H9 (cell line): ENCODE results near the gene EFNA5. TPM values are rescaled to one million over a fixed set of nuclear protein-coding genes. Genes with fewer than 3 reads are reported as not detected.

Source experiments
- DNase-seq: peaks from one replicate; pipeline ENCODE4 v3.0.0-alpha.2; 2017
- H2AFZ ChIP-seq: one replicate; pipeline ENCODE4 v1.6.1; 2013; ENCODE audit warnings: mild to moderate bottlenecking, low read length, control low read depth, moderate library complexity
- H2AK5ac ChIP-seq: 2 replicates; pipeline ENCODE4 v1.6.1; 2013; ENCODE audit warnings: low read length, control low read depth, mixed read lengths; ENCODE audit not compliant: insufficient read length
- H2BK120ac ChIP-seq: one replicate; pipeline ENCODE4 v1.6.1; 2013; ENCODE audit warnings: low read depth, mild to moderate bottlenecking, low read length, control low read depth, inconsistent platforms; ENCODE audit not compliant: poor library complexity, severe bottlenecking
- H2BK12ac ChIP-seq: 2 replicates; pipeline ENCODE4 v1.6.1; 2013; ENCODE audit warnings: low read length, control low read depth, mixed read lengths, low read depth; ENCODE audit not compliant: insufficient read length
- H2BK15ac ChIP-seq: 2 replicates; pipeline ENCODE4 v1.6.1; 2013; ENCODE audit warnings: low read depth, low read length, control low read depth
- H2BK20ac ChIP-seq: one replicate; pipeline ENCODE4 v1.6.1; 2013; ENCODE audit warnings: low read depth, mild to moderate bottlenecking, low read length, control low read depth, inconsistent platforms; ENCODE audit not compliant: poor library complexity, severe bottlenecking
- H2BK5ac ChIP-seq: 2 replicates; pipeline ENCODE4 v1.6.1; 2013; ENCODE audit warnings: low read length, control low read depth, mixed read lengths; ENCODE audit not compliant: insufficient read length
- H3K14ac ChIP-seq: 2 replicates; pipeline ENCODE4 v1.6.1; 2013; ENCODE audit warnings: low read length, control low read depth; ENCODE audit not compliant: insufficient read depth
- H3K18ac ChIP-seq: 2 replicates; pipeline ENCODE4 v1.6.1; 2013; ENCODE audit warnings: low read depth, mild to moderate bottlenecking, mixed read lengths, low read length, control low read depth; ENCODE audit not compliant: insufficient read length
- H3K23ac ChIP-seq: 2 replicates; pipeline ENCODE4 v1.6.1; 2013; ENCODE audit warnings: low read length, control low read depth, mixed read lengths, low read depth; ENCODE audit not compliant: insufficient read length
- H3K23me2 ChIP-seq: 2 replicates; pipeline ENCODE4 v1.6.1; 2013; ENCODE audit warnings: low read depth, mild to moderate bottlenecking, mixed read lengths, low read length, control low read depth; ENCODE audit not compliant: insufficient read length, poor library complexity, severe bottlenecking
- H3K27ac ChIP-seq: 2 replicates; pipeline ENCODE4 v1.5.1; 2013; ENCODE audit warnings: low read length, control low read depth, mixed read lengths, low read depth; ENCODE audit not compliant: insufficient read length
- H3K27me3 ChIP-seq: 2 replicates; pipeline ENCODE4 v1.6.1; 2013; ENCODE audit warnings: low read length, control low read depth, inconsistent platforms; ENCODE audit not compliant: insufficient read depth
- H3K4ac ChIP-seq: 2 replicates; pipeline ENCODE4 v1.6.1; 2013; ENCODE audit warnings: low read depth, mild to moderate bottlenecking, control low read depth, inconsistent platforms, low read length, moderate library complexity
- H3K4me1 ChIP-seq: 2 replicates; pipeline ENCODE4 v1.6.1; 2013; ENCODE audit warnings: low read length, control low read depth, inconsistent platforms; ENCODE audit not compliant: insufficient read depth
- H3K4me2 ChIP-seq: 2 replicates; pipeline ENCODE4 v1.6.1; 2013; ENCODE audit warnings: low read length, control low read depth, mixed read lengths; ENCODE audit not compliant: insufficient read length, insufficient read depth
- H3K56ac ChIP-seq: 2 replicates; pipeline ENCODE4 v1.6.1; 2013; ENCODE audit warnings: low read depth, mild to moderate bottlenecking, mixed read lengths, low read length, control low read depth; ENCODE audit not compliant: insufficient read length
- H3K79me1 ChIP-seq: 2 replicates; pipeline ENCODE4 v1.6.1; 2013; ENCODE audit warnings: low read depth, mild to moderate bottlenecking, moderate library complexity, low read length, control low read depth, inconsistent platforms; ENCODE audit not compliant: insufficient read depth, poor library complexity, severe bottlenecking
- H3K79me2 ChIP-seq: 2 replicates; pipeline ENCODE4 v1.6.1; 2013; ENCODE audit warnings: low read length, control low read depth, inconsistent platforms; ENCODE audit not compliant: insufficient read depth
- H3K9ac ChIP-seq: 2 replicates; pipeline ENCODE4 v1.6.1; 2013; ENCODE audit warnings: low read length, control low read depth, mixed read lengths; ENCODE audit not compliant: insufficient read length; ENCODE audit errors: extremely low read depth
- H3K9me3 ChIP-seq: one replicate; pipeline ENCODE4 v1.6.1; 2013; ENCODE audit warnings: low read depth, low read length, inconsistent platforms; ENCODE audit not compliant: control insufficient read depth
- H3T11ph ChIP-seq: one replicate; pipeline ENCODE4 v1.6.1; 2013; ENCODE audit warnings: mild to moderate bottlenecking, low read length, control low read depth, inconsistent platforms
- H4K20me1 ChIP-seq: one replicate; pipeline ENCODE4 v1.6.1; 2013; ENCODE audit not compliant: control insufficient read depth, insufficient read length, insufficient read depth
- H4K5ac ChIP-seq: 2 replicates; pipeline ENCODE4 v1.6.1; 2013; ENCODE audit warnings: low read depth, mild to moderate bottlenecking, mixed read lengths, low read length, control low read depth; ENCODE audit not compliant: insufficient read length
- H4K8ac ChIP-seq: replicated peaks from 2 replicates; pipeline ENCODE4 v1.6.1; 2013; ENCODE audit warnings: low read length, control low read depth, mixed read lengths, low read depth; ENCODE audit not compliant: insufficient read length
- H4K91ac ChIP-seq: 2 replicates; pipeline ENCODE4 v1.6.1; 2013; ENCODE audit warnings: low read depth, mild to moderate bottlenecking, moderate library complexity, mixed read lengths, low read length, control low read depth; ENCODE audit not compliant: insufficient read length
- H3K27ac Mint-ChIP-seq, 3 experiments: 2 replicates in 2 of 3; 3 replicates in 1 of 3; pipeline ENCODE4 v1.8.0; 2020 to 2021; ENCODE audit warnings: mixed read lengths in 3 of 3, mild to moderate bottlenecking in 1 of 3, moderate library complexity in 1 of 3
- H3K27me3 Mint-ChIP-seq: 2 replicates; pipeline ENCODE4 v1.8.0; 2021; ENCODE audit warnings: low read depth, mild to moderate bottlenecking, moderate library complexity, mixed read lengths
- H3K36me3 Mint-ChIP-seq, 3 experiments: 2 replicates in 2 of 3; 3 replicates in 1 of 3; pipeline ENCODE4 v1.8.0; 2020 to 2021; ENCODE audit warnings: low read depth in 3 of 3, mixed read lengths in 3 of 3; ENCODE audit not compliant: insufficient read depth in 1 of 3
- H3K4me1 Mint-ChIP-seq, 2 experiments: 2 replicates each; pipeline ENCODE4 v1.8.0; 2020; ENCODE audit warnings: mixed read lengths in 2 of 2
- H3K4me3 Mint-ChIP-seq, 2 experiments: 2 replicates in 1 of 2; 3 replicates in 1 of 2; pipeline ENCODE4 v1.8.0; 2020 to 2021; ENCODE audit warnings: mild to moderate bottlenecking in 2 of 2, mixed read lengths in 2 of 2, moderate library complexity in 1 of 2
- H3K9me3 Mint-ChIP-seq, 2 experiments: 2 replicates in 1 of 2; 3 replicates in 1 of 2; pipeline ENCODE4 v1.8.0; 2020; ENCODE audit warnings: mild to moderate bottlenecking in 2 of 2, mixed read lengths in 2 of 2, moderate library complexity in 1 of 2
- CTCF ChIP-seq: fragments of 200-600 bp; sonication (generic); conservative IDR thresholded peaks from 3 replicates; pipeline ENCODE4 v1.8.0; 2021; ENCODE audit warnings: antibody characterized with exemption, mild to moderate bottlenecking
- WGBS: extraction: QIAGEN DNeasy Blood & Tissue Kit; methylation state at CpG from one replicate; pipeline ENCODE4 v1.1.7; 2013; ENCODE audit warnings: missing lambda C conversion rate, low lambda C conversion rate, mixed read lengths; ENCODE audit not compliant: insufficient read length; ENCODE audit errors: extremely low coverage; 5-methylcytosine and 5-hydroxymethylcytosine counted together
- total RNA-seq: library from RNA; stranded (reverse); gene quantifications from 2 replicates; pipeline ENCODE4 v1.2.1, GENCODE V29; 2021

Gene EFNA5
- total RNA-seq, 1 experiment from 2014 or later, result 20.4 TPM

- no peaks in the 10 kb centered on the region for H3K27me3 Mint-ChIP-seq
- Histone ChIP-seq H3K18ac (no peak overlapping the region), H4K5ac (no peak overlapping the region), H2BK5ac (no peak overlapping the region), H3K79me2 (no peaks in the 10 kb centered on the region), H2BK120ac (no peak overlapping the region), H2BK15ac (no peak overlapping the region), H4K91ac (no peak overlapping the region), H3K27ac (no peak overlapping the region), H3K9ac (no peak overlapping the region), H2AK5ac (no peak overlapping the region), H2AFZ (no peak overlapping the region), H3K4ac (no peak overlapping the region), H3T11ph (no peak overlapping the region), H2BK12ac (no peak overlapping the region), H3K9me3 (no peaks in the 10 kb centered on the region), H3K56ac (no peak overlapping the region), H3K79me1 (no peaks in the 10 kb centered on the region), H3K4me2 (no peak overlapping the region), H2BK20ac (no peak overlapping the region), H3K23me2 (no peaks in the 10 kb centered on the region), H3K14ac (no peak overlapping the region), H3K4me1 (peaks cover 16% of the 10 kb centered on the region), H4K8ac (no peak overlapping the region), H4K20me1 (no peaks in the 10 kb centered on the region), H3K27me3 (no peaks in the 10 kb centered on the region), H3K23ac (no peak overlapping the region)
- no peak for TF ChIP-seq CTCF
- H3K9me3 Mint-ChIP-seq, result no peaks in the 10 kb centered on the region
- no peak for DNase-seq
- no peaks in the 10 kb centered on the region for H3K36me3 Mint-ChIP-seq
- no peak overlapping the region for H3K4me3 Mint-ChIP-seq
- H3K27ac Mint-ChIP-seq, result peak overlapping the region in 2 of 3 experiments; percentile 2 to 33; a peak in 1 of 7 replicates
- H3K4me1 Mint-ChIP-seq, result peaks cover 67 to 75% of the 10 kb centered on the region in 2 experiments
- no CpG with 5 or more reads among the region's 7 CpGs for WGBS
Observed at GRCh38 chr5:107502676-107503060, 168.1 kb downstream of the EFNA5 start.
